Right lobe of liver (tissue), 6 donors: ENCODE results near the gene YKT6. TPM values are rescaled to one million over a fixed set of nuclear protein-coding genes. Genes with fewer than 3 reads are reported as not detected.
"Not testable (repeated sequence)": the region's sequence is repeated elsewhere in the genome, so short reads cannot be mapped to it uniquely, and the experiment has no call there.

Experiments used
- ATAC-seq, 4 donors: fragments of 200-7000 bp; cut with Tn5 transposase; one replicate each; pipeline ENCODE4 v1.9.1; 2020; ENCODE audit warnings: mild to moderate bottlenecking in 4 of 4, moderate library complexity in 4 of 4
- DNase-seq, 3 donors: peaks; one replicate each; pipeline ENCODE4 v3.0.0-alpha.2; 2020
- H3K27ac ChIP-seq, 3 donors: fragments of 200-600 bp; one replicate each; pipeline ENCODE4 v1.8.0; 2022
- H3K27me3 ChIP-seq, 2 donors: fragments of 200-600 bp; one replicate each; pipeline ENCODE4 v1.8.0; 2022
- H3K36me3 ChIP-seq, 4 donors: fragments of 200-600 bp; sonication (generic) in 1 of 4; one replicate each; pipeline versions ENCODE4 v1.5.1 to v1.8.0; 2017 to 2022; ENCODE audit warnings: control low read depth in 1 of 4
- H3K4me1 ChIP-seq, 4 donors: fragments of 200-600 bp; sonication (generic) in 1 of 4; one replicate each; pipeline versions ENCODE4 v1.5.1 to v1.8.0; 2017 to 2022; ENCODE audit warnings: control low read depth in 1 of 4
- H3K4me3 ChIP-seq, 3 donors: fragments of 200-600 bp; one replicate each; pipeline ENCODE4 v1.8.0; 2022
- H3K9me3 ChIP-seq, 4 donors: fragments of 200-600 bp; sonication (generic) in 1 of 4; one replicate each; pipeline versions ENCODE4 v1.5.1 to v1.8.0; 2017 to 2022; ENCODE audit warnings: control low read depth in 1 of 4
- POLR2A ChIP-seq: fragments of 450-650 bp; IDR thresholded peaks from one replicate; pipeline ENCODE4 v1.6.1; 2017; ENCODE audit warnings: antibody characterized with exemption, mild to moderate bottlenecking
- WGBS: methylation state at CpG from one replicate; pipeline ENCODE4 v1.1.6; 2018; ENCODE audit warnings: low coverage, low lambda C conversion rate; ENCODE audit not compliant: insufficient coverage; ENCODE audit errors: missing lambda C conversion rate; 5-methylcytosine and 5-hydroxymethylcytosine counted together
- intact Hi-C, 2 donors: fragments of 100-400 bp; cut with DNase I; formaldehyde crosslinking; loops; one replicate each; pipeline versions ENCODE4 v1.11.2 to v1.14.1; 2022
- total RNA-seq, 6 experiments: library from RNA; depleted of rRNA in 2 of 6; stranded (reverse); fragments of >200 nt in 2 of 6; fragmentation: NEBNext Ultra II Directional in 3 of 6; extraction: Animal tissue kit (Norgen Biotek cat#: 25700) in 3 of 6; gene quantifications; one replicate each; pipeline versions ENCODE4 v1.1.0 to v1.2.4, GENCODE V29; 2016 to 2023
- TF ChIP-seq, protein P1 (sequence below), 4 donors: fragments of 200-600 bp in 3 of 4; fragments of 450-650 bp in 1 of 4; IDR thresholded peaks; one replicate each; pipeline versions ENCODE4 v1.5.1 to v1.8.0; 2016 to 2022; ENCODE audit warnings: antibody characterized with exemption in 4 of 4, mild to moderate bottlenecking in 2 of 4
- donor health status: DM: no; HTN: yes; CAD: no.
- donor health status: DM: no; HTN: no; CAD: no.
- donor health status: DM: no; HTN: no; CAD: no.
- donor health status: DM: no; HTN: yes; CAD: no.
- donor health status: DM: no; HTN: yes; CAD: no.

YKT6 gene
- total RNA-seq, 6 experiments from 2014 or later: 15.0 to 23.8 (median 19.2) TPM

DNA sequence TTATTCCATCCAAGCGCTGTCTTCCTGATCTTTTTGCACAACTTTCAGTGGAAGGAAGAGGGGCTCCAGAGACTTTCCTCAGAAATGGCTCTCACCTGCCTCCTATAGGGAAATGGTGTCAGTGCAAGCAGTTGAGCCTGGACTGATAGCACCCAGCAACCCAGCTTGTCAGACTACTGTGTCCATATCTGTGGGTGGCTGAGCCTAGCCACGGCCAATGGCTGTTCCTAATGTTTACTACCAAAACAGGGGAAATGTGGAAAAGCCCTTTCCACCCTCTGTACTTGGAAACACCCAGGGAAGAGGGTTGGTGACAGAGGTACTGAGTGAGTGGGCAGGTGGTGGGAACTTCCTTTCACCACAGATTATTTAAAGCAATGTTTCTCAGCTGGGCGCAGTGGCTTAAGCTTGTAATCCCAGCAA is 4.3 kb upstream of the YKT6 start:
- Histone ChIP-seq H3K4me1 (peaks cover 0 to under 1% (median 0%) of the 10 kb centered on the region in 4 donors), H3K9me3 (no peaks in the 10 kb centered on the region), H3K27me3 (no peaks in the 10 kb centered on the region), H3K27ac (no peak overlapping the region), H3K4me3 (no peak overlapping the region), H3K36me3 (no peaks in the 10 kb centered on the region)
- 29% methylated on average over 3 of the region's 3 CpGs for WGBS
- peak; percentile 64 to 71 (median 65) for ATAC-seq
- TF ChIP-seq POLR2A: no peak
- TF ChIP-seq, protein P1, sequence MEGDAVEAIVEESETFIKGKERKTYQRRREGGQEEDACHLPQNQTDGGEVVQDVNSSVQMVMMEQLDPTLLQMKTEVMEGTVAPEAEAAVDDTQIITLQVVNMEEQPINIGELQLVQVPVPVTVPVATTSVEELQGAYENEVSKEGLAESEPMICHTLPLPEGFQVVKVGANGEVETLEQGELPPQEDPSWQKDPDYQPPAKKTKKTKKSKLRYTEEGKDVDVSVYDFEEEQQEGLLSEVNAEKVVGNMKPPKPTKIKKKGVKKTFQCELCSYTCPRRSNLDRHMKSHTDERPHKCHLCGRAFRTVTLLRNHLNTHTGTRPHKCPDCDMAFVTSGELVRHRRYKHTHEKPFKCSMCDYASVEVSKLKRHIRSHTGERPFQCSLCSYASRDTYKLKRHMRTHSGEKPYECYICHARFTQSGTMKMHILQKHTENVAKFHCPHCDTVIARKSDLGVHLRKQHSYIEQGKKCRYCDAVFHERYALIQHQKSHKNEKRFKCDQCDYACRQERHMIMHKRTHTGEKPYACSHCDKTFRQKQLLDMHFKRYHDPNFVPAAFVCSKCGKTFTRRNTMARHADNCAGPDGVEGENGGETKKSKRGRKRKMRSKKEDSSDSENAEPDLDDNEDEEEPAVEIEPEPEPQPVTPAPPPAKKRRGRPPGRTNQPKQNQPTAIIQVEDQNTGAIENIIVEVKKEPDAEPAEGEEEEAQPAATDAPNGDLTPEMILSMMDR (IDR thresholded peaks at IDR 0.05): peak; percentile 47 to 69 (median 62)
- DNase-seq: no peak
- intact Hi-C loops: loop anchor here in 1 of 2 donors (10.0 kb wide), 1 partner anchor 62 kb away; no protein-coding TSS in a partner anchor

- no peak overlapping the region for H3K27ac ChIP-seq
- TF ChIP-seq, protein P1 (IDR thresholded peaks at IDR 0.05): no peak
- TF ChIP-seq POLR2A: no peak
- H3K36me3 ChIP-seq: no peaks in the 10 kb centered on the region
- ATAC-seq (no peak), DNase-seq (no peak)
- peaks cover 0 to 9% (median 5%) of the 10 kb centered on the region in 4 donors for H3K4me1 ChIP-seq
- no peaks in the 10 kb centered on the region for H3K9me3 ChIP-seq
- intact Hi-C loops: loop anchor here in 1 of 2 donors (10.0 kb wide), 1 partner anchor 63 kb away; no protein-coding TSS in a partner anchor
- no peaks in the 10 kb centered on the region for H3K27me3 ChIP-seq
- no peak overlapping the region for H3K4me3 ChIP-seq
- 75% methylated on average over 5 of the region's 7 CpGs for WGBS
Measured at GRCh38 chr7:44197474-44197873, 3.3 kb upstream of the YKT6 start.

DNA sequence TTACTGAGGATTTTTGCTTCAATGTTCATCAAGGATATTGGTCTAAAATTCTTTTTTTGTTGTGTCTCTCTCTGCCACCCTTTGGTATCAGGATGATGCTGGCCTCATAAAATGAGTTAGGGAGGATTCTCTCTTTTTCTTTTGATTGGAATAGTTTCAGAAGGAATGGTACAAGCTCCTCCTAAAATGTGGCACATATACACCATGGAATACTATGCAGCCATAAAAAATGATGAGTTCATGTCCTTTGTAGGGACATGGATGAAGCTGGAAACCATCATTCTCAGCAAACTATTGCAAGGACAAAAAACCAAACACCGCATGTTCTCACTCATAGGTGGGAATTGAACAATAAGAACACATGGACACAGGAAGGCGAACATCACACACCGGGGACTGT is 615 bp upstream of the YKT6 start:
- ATAC-seq, H3K27me3 ChIP-seq, H3K9me3 ChIP-seq, H3K36me3 ChIP-seq, H3K4me3 ChIP-seq, H3K27ac ChIP-seq, intact Hi-C loops, DNase-seq: not testable (repeated sequence)
- peaks cover 0 to 14% (median 5%) of the 10 kb centered on the region in 4 donors for H3K4me1 ChIP-seq
- WGBS: no CpG with 5 or more reads among the region's 3 CpGs

GRCh38 chr7:44201813-44202212 is 1.0 kb downstream of the YKT6 start:
- H3K4me1 ChIP-seq: peaks cover 0 to 14% (median 5%) of the 10 kb centered on the region in 4 donors
- H3K4me3 ChIP-seq: peak overlapping the region; percentile 79 to 87 (median 84)
- no peak for TF ChIP-seq POLR2A
- TF ChIP-seq, protein P1 (IDR thresholded peaks at IDR 0.05): no peak
- DNase-seq (no peak), ATAC-seq (no peak)
- H3K27me3 ChIP-seq: no peaks in the 10 kb centered on the region
- intact Hi-C loops: no loop called here
- WGBS: 35% methylated on average over 8 of the region's 8 CpGs
- peaks cover under 1 to 23% (median 7%) of the 10 kb centered on the region in 4 donors for H3K36me3 ChIP-seq
- no peak overlapping the region for H3K27ac ChIP-seq
- no peaks in the 10 kb centered on the region for H3K9me3 ChIP-seq

DNA sequence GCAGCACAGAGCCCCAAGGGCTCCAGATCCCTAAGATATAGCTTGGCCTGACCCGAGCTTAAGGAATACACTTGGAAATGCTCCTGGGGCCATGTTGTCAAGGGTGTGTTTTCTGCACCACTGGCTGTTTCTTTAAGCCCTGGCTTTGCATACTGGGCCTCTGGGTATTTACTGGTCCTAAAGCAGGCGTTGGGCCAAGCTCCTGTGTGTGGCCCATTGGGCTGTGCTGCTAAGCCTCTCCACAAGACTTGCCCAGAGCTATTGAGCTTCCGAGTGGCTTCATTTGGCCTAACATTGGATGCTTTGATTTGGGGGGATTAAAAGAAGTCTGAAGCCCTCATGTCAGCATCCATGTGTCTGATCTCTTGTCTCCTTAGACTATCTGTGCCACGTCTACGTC is 5.2 kb downstream of the YKT6 start:
- intact Hi-C loops: no loop called here
- no peak for DNase-seq
- WGBS: no CpG with 5 or more reads among the region's 5 CpGs

More for the DNA sequence above, 5.2 kb downstream of the YKT6 start:
- Histone ChIP-seq H3K4me3 (no peak overlapping the region), H3K27me3 (no peaks in the 10 kb centered on the region), H3K36me3 (peaks cover 11 to 64% (median 32%) of the 10 kb centered on the region in 4 donors), H3K27ac (no peak overlapping the region), H3K4me1 (peaks cover 0 to 14% (median 5%) of the 10 kb centered on the region in 4 donors), H3K9me3 (no peaks in the 10 kb centered on the region)
- TF ChIP-seq, protein P1 (IDR thresholded peaks at IDR 0.05): no peak
- TF ChIP-seq POLR2A: no peak
- no peak for ATAC-seq
